Memory B cell (primary cell): ENCODE results near the gene ARHGEF38.

Experiments used
- ATAC-seq: fragments of 150-1000 bp; cut with Tn5 transposase; 2 replicates; pipeline ENCODE4 v1.10.0; 2021; ENCODE audit warnings: low read depth, mild to moderate bottlenecking, moderate library complexity
- DNase-seq, 2 donors: peaks; one replicate each; pipeline ENCODE4 v3.0.0; 2022; ENCODE audit warnings: low spot score in 2 of 2
- H3K27ac Mint-ChIP-seq: one replicate; pipeline ENCODE4 v1.8.0; 2022; ENCODE audit warnings: mild to moderate bottlenecking, moderate library complexity, mixed read lengths
- H3K27me3 Mint-ChIP-seq: one replicate; pipeline ENCODE4 v1.8.0; 2022; ENCODE audit warnings: mixed read lengths
- H3K36me3 Mint-ChIP-seq: one replicate; pipeline ENCODE4 v1.8.0; 2022; ENCODE audit warnings: mild to moderate bottlenecking, mixed read lengths
- H3K4me1 Mint-ChIP-seq: one replicate; pipeline ENCODE4 v1.8.0; 2022; ENCODE audit warnings: mixed read lengths
- H3K4me3 Mint-ChIP-seq: one replicate; pipeline ENCODE4 v1.8.0; 2022; ENCODE audit warnings: mild to moderate bottlenecking, moderate library complexity, mixed read lengths
- H3K9me3 Mint-ChIP-seq: one replicate; pipeline ENCODE4 v1.8.0; 2022; ENCODE audit warnings: mixed read lengths

The ARHGEF38 gene

DNA sequence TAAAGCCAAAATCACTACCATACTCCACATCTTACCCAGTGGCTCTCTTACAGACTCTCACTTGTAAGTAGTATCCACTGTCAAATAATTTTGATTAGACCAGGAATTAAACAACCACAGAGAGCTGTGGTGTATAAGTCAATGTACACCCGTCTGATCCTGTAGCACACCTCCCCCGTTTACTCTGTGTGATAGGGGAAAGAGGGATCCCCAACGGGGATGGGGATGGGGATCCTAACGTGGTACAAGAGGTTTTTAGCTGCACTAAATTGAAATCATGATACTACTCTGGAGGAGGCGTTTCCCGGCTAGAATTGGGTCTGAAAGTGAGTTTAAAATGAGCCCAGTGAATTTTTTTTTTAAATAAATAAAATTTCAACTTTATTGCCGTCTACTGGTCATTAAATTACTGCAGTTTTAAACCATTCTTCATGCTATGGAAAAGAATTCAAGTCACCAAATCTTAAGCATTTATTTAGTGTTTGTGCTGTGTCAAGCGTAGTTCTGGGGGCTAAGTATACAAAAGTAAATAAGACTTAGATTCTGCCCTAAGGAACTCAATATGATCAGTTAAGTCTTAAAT, 79.5 kb downstream of the ARHGEF38 start:
- ATAC-seq: no peak
- no peak overlapping the region for H3K27ac Mint-ChIP-seq
- no peak overlapping the region for H3K4me3 Mint-ChIP-seq
- DNase-seq: no peak
- H3K4me1 Mint-ChIP-seq: peaks cover 7% of the 10 kb centered on the region
- no peaks in the 10 kb centered on the region for H3K9me3 Mint-ChIP-seq
- peaks cover 2% of the 10 kb centered on the region for H3K27me3 Mint-ChIP-seq
- H3K36me3 Mint-ChIP-seq: no peaks in the 10 kb centered on the region

DNA sequence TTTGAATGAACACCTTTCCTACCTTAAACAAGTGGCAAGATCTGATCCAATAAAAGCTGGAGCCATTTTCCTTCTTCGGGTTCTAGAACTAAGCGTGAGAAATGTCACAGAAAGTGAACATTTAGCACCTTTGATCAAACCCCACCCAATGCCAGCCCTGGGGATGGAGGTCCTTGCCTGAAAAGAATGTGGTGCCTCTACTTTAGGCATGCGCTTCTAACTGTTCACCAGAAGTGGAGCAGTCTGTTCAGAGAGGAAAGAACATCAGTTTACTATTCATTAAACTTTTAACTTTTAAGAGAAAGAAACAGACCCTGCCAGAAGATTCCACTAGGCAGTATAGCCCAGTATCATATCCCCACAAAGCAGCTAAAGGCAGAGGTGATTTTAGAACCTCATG, 80.2 kb downstream of the ARHGEF38 start:
- DNase-seq (no peak), ATAC-seq (no peak)
- no peak overlapping the region for H3K27ac Mint-ChIP-seq
- H3K4me3 Mint-ChIP-seq: no peak overlapping the region
- H3K9me3 Mint-ChIP-seq: no peaks in the 10 kb centered on the region
- H3K27me3 Mint-ChIP-seq: peaks cover 2% of the 10 kb centered on the region
- H3K36me3 Mint-ChIP-seq: no peaks in the 10 kb centered on the region
- H3K4me1 Mint-ChIP-seq: peaks cover 10% of the 10 kb centered on the region

DNA sequence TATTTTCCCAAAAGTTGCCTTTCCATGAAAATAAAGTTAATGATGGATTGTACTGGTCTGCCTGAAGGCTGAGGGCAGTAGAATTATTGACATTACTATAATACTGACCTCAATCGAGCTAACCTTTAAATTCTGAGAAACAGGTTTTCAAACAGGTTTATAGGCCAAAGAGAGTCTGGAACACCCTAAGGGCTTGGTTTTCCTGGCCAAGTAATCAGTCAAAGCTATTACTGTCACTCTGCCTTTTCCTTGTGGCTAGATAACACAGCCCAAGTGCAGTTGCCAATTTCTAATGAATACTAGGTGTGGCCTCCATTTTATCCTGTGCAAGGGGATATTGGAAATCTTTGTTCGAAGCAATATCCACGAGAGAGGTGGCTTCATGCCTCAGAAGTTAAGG, 80.8 kb downstream of the ARHGEF38 start:
- H3K27ac Mint-ChIP-seq: no peak overlapping the region
- no peaks in the 10 kb centered on the region for H3K9me3 Mint-ChIP-seq
- no peaks in the 10 kb centered on the region for H3K36me3 Mint-ChIP-seq
- H3K4me3 Mint-ChIP-seq: no peak overlapping the region
- ATAC-seq (no peak), DNase-seq (no peak)
- H3K27me3 Mint-ChIP-seq: peaks cover 2% of the 10 kb centered on the region
- H3K4me1 Mint-ChIP-seq: peaks cover 14% of the 10 kb centered on the region

DNA sequence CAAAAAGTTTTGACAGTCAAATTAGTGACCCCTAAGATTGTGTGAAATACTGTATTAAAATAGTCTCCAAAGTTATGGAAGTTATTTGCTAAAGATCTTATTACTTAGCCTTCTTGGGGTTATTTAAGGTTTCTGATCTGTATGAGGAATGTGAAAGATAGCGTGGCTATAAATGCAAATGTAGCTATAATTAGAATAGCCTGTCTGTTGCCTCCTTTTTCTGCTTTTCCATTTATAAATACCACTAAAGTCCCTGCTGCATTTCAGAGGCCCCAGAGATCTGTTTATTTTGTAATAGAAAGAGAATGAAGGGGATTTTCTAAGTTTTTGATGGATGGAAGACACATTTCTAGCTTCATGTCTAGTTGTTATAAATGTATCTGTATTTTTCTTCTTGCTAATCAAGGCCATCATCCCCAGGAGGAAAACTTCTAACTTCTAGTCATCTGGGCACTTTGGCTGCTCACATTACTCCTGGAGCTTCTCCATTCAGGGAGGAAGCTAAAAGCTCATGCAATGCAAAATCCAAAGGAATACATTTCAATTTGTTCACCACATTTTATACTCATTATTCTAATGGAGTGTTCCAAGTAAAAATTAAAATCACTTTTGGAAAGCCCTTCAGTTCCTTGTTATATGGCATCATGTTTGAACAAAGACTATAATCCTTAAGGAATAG, 82.1 kb downstream of the ARHGEF38 start:
- H3K4me1 Mint-ChIP-seq: peaks cover 14% of the 10 kb centered on the region
- no peak overlapping the region for H3K4me3 Mint-ChIP-seq

DNA sequence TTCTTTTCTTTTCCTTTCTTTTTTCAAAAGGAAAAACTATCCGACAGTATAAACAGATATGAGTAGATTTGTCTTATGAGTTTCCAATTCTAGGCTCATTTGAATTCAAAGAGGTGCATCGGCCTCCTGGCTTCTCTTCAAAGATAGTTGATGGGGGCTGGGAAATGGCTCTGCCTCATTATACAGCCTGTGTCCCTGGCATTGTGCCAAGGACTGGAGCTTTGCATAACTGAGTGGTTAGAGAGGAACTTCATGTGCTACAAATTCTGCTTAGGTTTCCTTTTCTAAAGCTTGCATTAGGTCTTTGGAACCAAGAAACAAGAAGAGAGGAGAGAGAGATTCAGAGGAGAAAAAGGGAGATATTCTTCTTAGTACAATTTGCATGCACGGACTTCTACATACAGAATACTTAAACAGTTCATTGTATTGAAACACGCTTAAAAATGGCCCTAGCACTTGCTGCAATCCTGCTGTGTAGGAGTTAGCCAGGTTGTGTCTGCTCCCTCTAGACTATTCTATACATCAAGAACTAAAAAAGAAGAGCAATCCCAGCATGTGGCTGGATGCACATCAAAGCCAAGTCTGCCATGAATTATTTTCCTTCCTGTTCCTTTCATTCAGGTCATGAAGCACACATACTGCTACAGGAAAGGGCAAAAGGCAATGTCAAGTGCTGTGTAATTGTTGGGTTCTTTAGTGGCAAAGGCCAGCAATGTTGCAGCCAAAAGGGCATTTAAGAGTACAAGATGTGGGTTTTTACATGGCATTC, 85.2 kb downstream of the ARHGEF38 start:
- peak overlapping the region; percentile 56 for H3K27ac Mint-ChIP-seq
- no peaks in the 10 kb centered on the region for H3K27me3 Mint-ChIP-seq
- ATAC-seq: peak; percentile 98
- H3K9me3 Mint-ChIP-seq: no peaks in the 10 kb centered on the region
- peaks cover 14% of the 10 kb centered on the region for H3K4me1 Mint-ChIP-seq
- H3K36me3 Mint-ChIP-seq: no peaks in the 10 kb centered on the region
- DNase-seq: peak; percentile 44 to 56
- peak overlapping the region; percentile 41 for H3K4me3 Mint-ChIP-seq

More for the DNA sequence above, 82.1 kb downstream of the ARHGEF38 start:
- DNase-seq (no peak), ATAC-seq (no peak)
- no peak overlapping the region for H3K27ac Mint-ChIP-seq
- H3K36me3 Mint-ChIP-seq: no peaks in the 10 kb centered on the region
- no peaks in the 10 kb centered on the region for H3K27me3 Mint-ChIP-seq
- no peaks in the 10 kb centered on the region for H3K9me3 Mint-ChIP-seq

DNA sequence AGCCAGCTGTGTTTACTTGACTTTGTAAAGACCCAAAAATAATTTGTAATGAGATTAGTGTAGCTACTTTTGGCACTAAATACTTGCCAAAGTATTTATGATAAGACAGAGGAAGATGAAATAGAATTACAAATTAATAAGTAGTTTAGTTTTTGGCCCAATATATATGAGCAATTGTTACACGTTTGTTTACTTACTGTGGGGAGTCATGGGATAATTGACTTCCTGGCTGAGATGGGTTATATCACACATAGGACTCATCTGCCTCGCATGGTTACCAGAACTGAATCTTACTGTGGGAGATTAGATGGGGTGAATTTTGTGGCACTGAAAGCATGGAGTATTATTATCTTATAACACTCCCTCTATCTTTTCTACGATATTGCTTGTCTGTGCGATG, 89.4 kb downstream of the ARHGEF38 start:
- DNase-seq (no peak), ATAC-seq (no peak)
- peaks cover 2% of the 10 kb centered on the region for H3K27me3 Mint-ChIP-seq
- H3K9me3 Mint-ChIP-seq: no peaks in the 10 kb centered on the region
- peaks cover 7% of the 10 kb centered on the region for H3K4me1 Mint-ChIP-seq
- no peaks in the 10 kb centered on the region for H3K36me3 Mint-ChIP-seq
- H3K4me3 Mint-ChIP-seq: no peak overlapping the region
- H3K27ac Mint-ChIP-seq: no peak overlapping the region

DNA sequence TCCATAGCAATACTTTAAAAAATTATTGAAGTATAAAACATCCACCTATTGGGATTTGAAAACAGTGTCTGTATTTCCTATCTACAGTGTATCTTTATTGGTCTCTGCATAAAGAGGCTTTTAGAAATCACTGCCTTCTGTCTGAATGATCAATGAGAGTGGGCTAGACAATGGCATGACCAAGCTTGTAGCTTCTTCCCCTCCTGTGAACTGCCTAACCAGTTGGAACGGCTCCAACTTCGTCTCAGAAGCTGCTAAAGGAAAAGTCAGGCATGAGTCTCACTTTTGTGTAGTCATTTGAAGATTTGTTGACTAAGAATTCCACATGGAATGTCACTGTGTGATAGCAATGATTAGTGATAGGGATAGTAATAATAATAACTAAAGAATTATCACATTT, 91.8 kb downstream of the ARHGEF38 start:
- Mint-ChIP-seq H3K27me3 (peaks cover 6% of the 10 kb centered on the region), H3K4me1 (no peaks in the 10 kb centered on the region), H3K36me3 (no peaks in the 10 kb centered on the region), H3K4me3 (no peak overlapping the region), H3K27ac (no peak overlapping the region), H3K9me3 (no peaks in the 10 kb centered on the region)
- ATAC-seq: no peak
- no peak for DNase-seq

DNA sequence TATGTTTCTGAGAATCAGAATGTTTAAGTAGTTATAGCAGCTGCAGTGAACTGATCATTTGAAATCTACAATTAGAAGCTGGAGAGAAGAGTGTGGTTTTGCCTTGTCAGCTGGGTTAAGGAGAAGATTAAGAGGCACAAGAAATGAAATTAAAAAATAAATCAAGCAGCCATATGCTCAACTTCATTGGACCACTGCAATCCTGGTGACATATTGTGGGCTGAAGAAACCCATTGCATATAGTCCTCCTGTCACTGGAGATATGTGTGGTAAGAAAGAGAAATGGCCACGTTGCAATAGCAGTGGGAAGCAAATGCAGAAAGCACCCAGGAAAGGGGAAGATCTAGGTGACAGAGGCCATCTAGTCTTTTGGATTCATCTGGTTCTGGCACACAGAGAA, 93.0 kb downstream of the ARHGEF38 start:
- Mint-ChIP-seq H3K27me3 (peaks cover 9% of the 10 kb centered on the region), H3K4me3 (no peak overlapping the region), H3K9me3 (no peaks in the 10 kb centered on the region), H3K36me3 (no peaks in the 10 kb centered on the region), H3K4me1 (no peaks in the 10 kb centered on the region), H3K27ac (no peak overlapping the region)
- DNase-seq: no peak
- no peak for ATAC-seq

DNA sequence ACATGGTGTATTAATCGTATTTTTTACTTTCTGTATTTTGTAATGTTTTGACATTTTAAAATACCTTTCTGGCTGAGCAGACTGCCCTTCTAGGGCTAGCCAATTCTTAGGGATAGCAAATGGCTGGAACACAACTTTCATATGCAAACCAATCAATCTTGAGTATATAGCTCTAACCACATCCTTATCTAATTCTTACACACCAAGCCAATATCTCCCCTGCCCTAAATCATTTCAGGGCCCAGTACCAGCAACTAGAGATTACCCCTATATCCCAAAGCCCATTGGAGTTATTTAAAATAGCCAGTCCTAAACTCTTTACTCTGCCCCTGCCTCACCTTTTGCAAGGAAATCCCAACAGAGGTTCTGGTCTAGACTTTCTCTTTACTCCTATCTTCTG, 97.8 kb downstream of the ARHGEF38 start:
- Mint-ChIP-seq H3K27ac (no peak overlapping the region), H3K4me3 (no peak overlapping the region), H3K9me3 (no peaks in the 10 kb centered on the region), H3K36me3 (no peaks in the 10 kb centered on the region), H3K4me1 (no peaks in the 10 kb centered on the region), H3K27me3 (peaks cover 10% of the 10 kb centered on the region)
- no peak for ATAC-seq
- no peak for DNase-seq

DNA sequence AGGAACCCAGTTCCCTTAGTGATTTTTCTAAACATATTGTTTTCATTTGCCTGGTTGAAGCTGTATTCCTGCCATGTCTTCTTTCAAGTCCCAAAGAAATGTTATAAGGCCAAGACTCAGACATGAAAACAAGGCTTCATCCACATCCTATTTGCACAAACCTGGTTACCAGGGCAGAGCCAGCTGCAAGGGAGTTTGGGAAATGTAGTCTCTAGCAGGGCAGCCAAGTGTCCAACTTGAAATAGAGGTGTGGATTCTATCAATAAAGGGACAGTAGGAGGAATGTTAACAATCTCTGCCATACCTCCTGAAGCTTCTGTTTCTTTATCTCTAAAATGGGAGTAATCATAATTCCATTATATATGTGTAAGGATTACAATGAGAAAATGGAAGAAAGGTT, 99.5 kb downstream of the ARHGEF38 start:
- Mint-ChIP-seq H3K27me3 (peaks cover 10% of the 10 kb centered on the region), H3K4me1 (no peaks in the 10 kb centered on the region), H3K36me3 (no peaks in the 10 kb centered on the region), H3K9me3 (no peaks in the 10 kb centered on the region), H3K27ac (no peak overlapping the region), H3K4me3 (no peak overlapping the region)
- DNase-seq (no peak), ATAC-seq (no peak)

DNA sequence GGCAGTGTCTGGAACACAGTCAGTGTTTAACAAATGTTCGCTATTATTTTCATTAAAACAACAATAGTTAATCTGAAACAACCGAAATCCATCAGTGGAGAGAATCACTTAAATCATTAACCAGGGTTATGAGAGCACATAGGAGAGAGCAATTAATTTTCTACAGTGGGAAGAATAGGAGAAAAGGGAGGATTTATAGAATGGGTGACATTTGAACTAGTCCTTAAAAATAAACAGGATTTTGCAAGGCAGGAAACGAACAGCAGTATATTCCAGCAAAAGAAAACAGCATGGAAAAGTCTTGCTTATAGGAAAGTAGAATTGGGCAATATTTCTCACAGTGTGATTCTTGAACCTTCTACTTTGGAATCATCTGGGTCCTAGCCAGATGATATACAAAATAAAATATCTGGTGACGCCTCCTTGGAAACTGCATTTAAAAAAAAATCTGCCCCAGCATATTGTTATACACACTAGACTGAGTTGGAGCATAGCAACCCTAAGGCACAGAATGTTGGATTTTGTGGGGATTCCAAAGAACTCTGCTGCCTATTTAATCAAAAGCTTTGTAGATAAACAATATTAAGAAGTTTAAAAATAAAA, 100.0 kb downstream of the ARHGEF38 start:
- Mint-ChIP-seq H3K27me3 (peaks cover 10% of the 10 kb centered on the region), H3K4me1 (no peaks in the 10 kb centered on the region), H3K27ac (no peak overlapping the region), H3K4me3 (no peak overlapping the region), H3K9me3 (no peaks in the 10 kb centered on the region), H3K36me3 (no peaks in the 10 kb centered on the region)
- no peak for ATAC-seq
- DNase-seq: no peak

DNA sequence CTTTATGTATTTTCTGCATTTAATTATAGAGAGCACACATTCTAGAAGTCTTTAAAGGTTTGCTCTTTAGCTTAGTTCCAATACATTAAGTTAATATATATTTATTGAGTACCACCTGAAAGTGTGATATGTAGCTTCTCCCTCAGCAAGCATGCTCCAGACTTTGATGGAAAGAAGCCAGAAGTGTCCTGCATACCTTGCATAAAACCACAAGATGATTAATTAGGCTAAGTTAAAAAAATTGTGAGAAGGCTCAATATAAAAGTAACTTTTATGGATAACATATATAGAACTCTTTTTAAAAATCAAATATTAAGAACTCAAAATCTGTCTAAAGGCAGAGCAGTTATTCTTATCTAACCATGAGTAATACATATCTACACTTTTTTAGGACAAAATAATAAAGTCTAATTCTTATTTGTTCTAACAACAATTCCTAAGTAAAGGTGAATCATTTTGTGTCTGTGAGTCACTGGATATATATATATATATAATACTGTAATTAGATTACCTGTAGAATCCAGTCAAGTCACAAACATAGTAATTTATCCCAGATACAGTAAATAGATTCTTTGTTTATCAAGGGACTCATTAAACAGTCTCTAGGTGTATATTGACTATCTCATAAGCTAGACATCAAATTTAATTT, 104.8 kb downstream of the ARHGEF38 start:
- Mint-ChIP-seq H3K27me3 (no peaks in the 10 kb centered on the region), H3K4me3 (no peak overlapping the region), H3K9me3 (no peaks in the 10 kb centered on the region), H3K36me3 (no peaks in the 10 kb centered on the region), H3K4me1 (no peaks in the 10 kb centered on the region), H3K27ac (no peak overlapping the region)
- ATAC-seq: no peak
- no peak for DNase-seq

DNA sequence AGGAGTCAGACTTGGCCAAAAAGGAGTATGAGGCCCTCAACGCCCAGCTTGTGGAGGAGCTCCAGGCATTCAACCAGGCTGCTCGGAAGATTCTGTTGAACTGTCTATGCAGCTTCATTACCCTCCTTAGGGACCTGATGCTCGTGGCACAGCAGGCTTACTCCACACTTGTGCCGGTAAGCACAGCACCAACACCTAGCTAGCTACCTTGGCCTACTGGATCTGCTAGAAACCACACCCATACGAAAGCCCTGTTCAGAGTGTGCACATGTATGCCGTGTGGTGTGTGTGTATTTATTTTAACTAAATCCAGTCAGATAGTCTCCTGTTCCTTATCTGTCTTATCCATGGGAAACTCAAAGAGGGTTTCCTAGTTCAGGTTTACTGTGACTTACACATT, 106.8 kb downstream of the ARHGEF38 start:
- H3K4me3 Mint-ChIP-seq: no peak overlapping the region
- DNase-seq (no peak), ATAC-seq (no peak)
- H3K4me1 Mint-ChIP-seq: peaks cover 3% of the 10 kb centered on the region
- H3K27me3 Mint-ChIP-seq: no peaks in the 10 kb centered on the region
- no peak overlapping the region for H3K27ac Mint-ChIP-seq
- no peaks in the 10 kb centered on the region for H3K9me3 Mint-ChIP-seq
- H3K36me3 Mint-ChIP-seq: no peaks in the 10 kb centered on the region

DNA sequence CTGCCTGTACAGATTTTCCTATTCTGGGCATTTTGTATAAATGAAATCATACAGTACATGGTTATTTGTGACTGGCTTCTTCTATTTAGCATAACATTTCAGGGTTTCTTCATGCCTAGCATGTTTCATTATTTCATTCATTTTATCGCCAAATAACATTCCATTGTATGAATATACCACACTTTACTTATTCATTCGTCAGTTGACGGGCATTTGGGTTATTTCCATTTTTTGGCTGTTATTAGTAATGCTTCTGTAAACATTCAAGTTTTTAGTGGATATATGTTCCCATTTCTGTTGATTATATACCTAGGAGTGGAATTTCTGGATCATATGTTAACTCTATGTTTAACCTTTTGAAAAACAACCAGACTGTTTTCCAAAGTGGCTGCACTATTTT, 108.6 kb downstream of the ARHGEF38 start:
- Mint-ChIP-seq H3K27me3 (no peaks in the 10 kb centered on the region), H3K9me3 (no peaks in the 10 kb centered on the region), H3K4me3 (no peak overlapping the region), H3K27ac (no peak overlapping the region), H3K36me3 (no peaks in the 10 kb centered on the region), H3K4me1 (peaks cover 3% of the 10 kb centered on the region)
- DNase-seq: no peak
- no peak for ATAC-seq
